H9 (cell line): Measurements from ENCODE around the gene KAT6B. TPM values are rescaled to one million over a fixed set of nuclear protein-coding genes. Genes with fewer than 3 reads are reported as not detected.

ENCODE experiments used
- DNase-seq: peaks from one replicate; pipeline ENCODE4 v3.0.0-alpha.2; 2017
- H2AFZ ChIP-seq: one replicate; pipeline ENCODE4 v1.6.1; 2013; ENCODE audit warnings: mild to moderate bottlenecking, low read length, control low read depth, moderate library complexity
- H2AK5ac ChIP-seq: 2 replicates; pipeline ENCODE4 v1.6.1; 2013; ENCODE audit warnings: low read length, control low read depth, mixed read lengths; ENCODE audit not compliant: insufficient read length
- H2BK120ac ChIP-seq: one replicate; pipeline ENCODE4 v1.6.1; 2013; ENCODE audit warnings: low read depth, mild to moderate bottlenecking, low read length, control low read depth, inconsistent platforms; ENCODE audit not compliant: poor library complexity, severe bottlenecking
- H2BK12ac ChIP-seq: 2 replicates; pipeline ENCODE4 v1.6.1; 2013; ENCODE audit warnings: low read length, control low read depth, mixed read lengths, low read depth; ENCODE audit not compliant: insufficient read length
- H2BK15ac ChIP-seq: 2 replicates; pipeline ENCODE4 v1.6.1; 2013; ENCODE audit warnings: low read depth, low read length, control low read depth
- H2BK20ac ChIP-seq: one replicate; pipeline ENCODE4 v1.6.1; 2013; ENCODE audit warnings: low read depth, mild to moderate bottlenecking, low read length, control low read depth, inconsistent platforms; ENCODE audit not compliant: poor library complexity, severe bottlenecking
- H2BK5ac ChIP-seq: 2 replicates; pipeline ENCODE4 v1.6.1; 2013; ENCODE audit warnings: low read length, control low read depth, mixed read lengths; ENCODE audit not compliant: insufficient read length
- H3K14ac ChIP-seq: 2 replicates; pipeline ENCODE4 v1.6.1; 2013; ENCODE audit warnings: low read length, control low read depth; ENCODE audit not compliant: insufficient read depth
- H3K18ac ChIP-seq: 2 replicates; pipeline ENCODE4 v1.6.1; 2013; ENCODE audit warnings: low read depth, mild to moderate bottlenecking, mixed read lengths, low read length, control low read depth; ENCODE audit not compliant: insufficient read length
- H3K23ac ChIP-seq: 2 replicates; pipeline ENCODE4 v1.6.1; 2013; ENCODE audit warnings: low read length, control low read depth, mixed read lengths, low read depth; ENCODE audit not compliant: insufficient read length
- H3K23me2 ChIP-seq: 2 replicates; pipeline ENCODE4 v1.6.1; 2013; ENCODE audit warnings: low read depth, mild to moderate bottlenecking, mixed read lengths, low read length, control low read depth; ENCODE audit not compliant: insufficient read length, poor library complexity, severe bottlenecking
- H3K27ac ChIP-seq: 2 replicates; pipeline ENCODE4 v1.5.1; 2013; ENCODE audit warnings: low read length, control low read depth, mixed read lengths, low read depth; ENCODE audit not compliant: insufficient read length
- H3K27me3 ChIP-seq: 2 replicates; pipeline ENCODE4 v1.6.1; 2013; ENCODE audit warnings: low read length, control low read depth, inconsistent platforms; ENCODE audit not compliant: insufficient read depth
- H3K4ac ChIP-seq: 2 replicates; pipeline ENCODE4 v1.6.1; 2013; ENCODE audit warnings: low read depth, mild to moderate bottlenecking, control low read depth, inconsistent platforms, low read length, moderate library complexity
- H3K4me1 ChIP-seq: 2 replicates; pipeline ENCODE4 v1.6.1; 2013; ENCODE audit warnings: low read length, control low read depth, inconsistent platforms; ENCODE audit not compliant: insufficient read depth
- H3K4me2 ChIP-seq: 2 replicates; pipeline ENCODE4 v1.6.1; 2013; ENCODE audit warnings: low read length, control low read depth, mixed read lengths; ENCODE audit not compliant: insufficient read length, insufficient read depth
- H3K56ac ChIP-seq: 2 replicates; pipeline ENCODE4 v1.6.1; 2013; ENCODE audit warnings: low read depth, mild to moderate bottlenecking, mixed read lengths, low read length, control low read depth; ENCODE audit not compliant: insufficient read length
- H3K79me1 ChIP-seq: 2 replicates; pipeline ENCODE4 v1.6.1; 2013; ENCODE audit warnings: low read depth, mild to moderate bottlenecking, moderate library complexity, low read length, control low read depth, inconsistent platforms; ENCODE audit not compliant: insufficient read depth, poor library complexity, severe bottlenecking
- H3K79me2 ChIP-seq: 2 replicates; pipeline ENCODE4 v1.6.1; 2013; ENCODE audit warnings: low read length, control low read depth, inconsistent platforms; ENCODE audit not compliant: insufficient read depth
- H3K9ac ChIP-seq: 2 replicates; pipeline ENCODE4 v1.6.1; 2013; ENCODE audit warnings: low read length, control low read depth, mixed read lengths; ENCODE audit not compliant: insufficient read length; ENCODE audit errors: extremely low read depth
- H3K9me3 ChIP-seq: one replicate; pipeline ENCODE4 v1.6.1; 2013; ENCODE audit warnings: low read depth, low read length, inconsistent platforms; ENCODE audit not compliant: control insufficient read depth
- H3T11ph ChIP-seq: one replicate; pipeline ENCODE4 v1.6.1; 2013; ENCODE audit warnings: mild to moderate bottlenecking, low read length, control low read depth, inconsistent platforms
- H4K20me1 ChIP-seq: one replicate; pipeline ENCODE4 v1.6.1; 2013; ENCODE audit not compliant: control insufficient read depth, insufficient read length, insufficient read depth
- H4K5ac ChIP-seq: 2 replicates; pipeline ENCODE4 v1.6.1; 2013; ENCODE audit warnings: low read depth, mild to moderate bottlenecking, mixed read lengths, low read length, control low read depth; ENCODE audit not compliant: insufficient read length
- H4K8ac ChIP-seq: replicated peaks from 2 replicates; pipeline ENCODE4 v1.6.1; 2013; ENCODE audit warnings: low read length, control low read depth, mixed read lengths, low read depth; ENCODE audit not compliant: insufficient read length
- H4K91ac ChIP-seq: 2 replicates; pipeline ENCODE4 v1.6.1; 2013; ENCODE audit warnings: low read depth, mild to moderate bottlenecking, moderate library complexity, mixed read lengths, low read length, control low read depth; ENCODE audit not compliant: insufficient read length
- H3K27ac Mint-ChIP-seq, 3 experiments: 2 replicates in 2 of 3; 3 replicates in 1 of 3; pipeline ENCODE4 v1.8.0; 2020 to 2021; ENCODE audit warnings: mixed read lengths in 3 of 3, mild to moderate bottlenecking in 1 of 3, moderate library complexity in 1 of 3
- H3K27me3 Mint-ChIP-seq: 2 replicates; pipeline ENCODE4 v1.8.0; 2021; ENCODE audit warnings: low read depth, mild to moderate bottlenecking, moderate library complexity, mixed read lengths
- H3K36me3 Mint-ChIP-seq, 3 experiments: 2 replicates in 2 of 3; 3 replicates in 1 of 3; pipeline ENCODE4 v1.8.0; 2020 to 2021; ENCODE audit warnings: low read depth in 3 of 3, mixed read lengths in 3 of 3; ENCODE audit not compliant: insufficient read depth in 1 of 3
- H3K4me1 Mint-ChIP-seq, 2 experiments: 2 replicates each; pipeline ENCODE4 v1.8.0; 2020; ENCODE audit warnings: mixed read lengths in 2 of 2
- H3K4me3 Mint-ChIP-seq, 2 experiments: 2 replicates in 1 of 2; 3 replicates in 1 of 2; pipeline ENCODE4 v1.8.0; 2020 to 2021; ENCODE audit warnings: mild to moderate bottlenecking in 2 of 2, mixed read lengths in 2 of 2, moderate library complexity in 1 of 2
- H3K9me3 Mint-ChIP-seq, 2 experiments: 2 replicates in 1 of 2; 3 replicates in 1 of 2; pipeline ENCODE4 v1.8.0; 2020; ENCODE audit warnings: mild to moderate bottlenecking in 2 of 2, mixed read lengths in 2 of 2, moderate library complexity in 1 of 2
- WGBS: extraction: QIAGEN DNeasy Blood & Tissue Kit; methylation state at CpG from one replicate; pipeline ENCODE4 v1.1.7; 2013; ENCODE audit warnings: missing lambda C conversion rate, low lambda C conversion rate, mixed read lengths; ENCODE audit not compliant: insufficient read length; ENCODE audit errors: extremely low coverage; 5-methylcytosine and 5-hydroxymethylcytosine counted together
- total RNA-seq: library from RNA; stranded (reverse); gene quantifications from 2 replicates; pipeline ENCODE4 v1.2.1, GENCODE V29; 2021
- TF ChIP-seq, protein P1 (sequence below): fragments of 200-600 bp; sonication (generic); conservative IDR thresholded peaks from 3 replicates; pipeline ENCODE4 v1.8.0; 2021; ENCODE audit warnings: antibody characterized with exemption, mild to moderate bottlenecking

KAT6B gene
- total RNA-seq, 1 experiment from 2014 or later: 34.2 TPM

- no peaks in the 10 kb centered on the region for H3K27me3 ChIP-seq
These were observed 211.9 kb downstream of the KAT6B start for GRCh38 chr10:75038335-75038734.

More at GRCh38 chr10:75038335-75038734, 211.9 kb downstream of the KAT6B start:
- Mint-ChIP-seq H3K4me1 (peaks cover 7% of the 10 kb centered on the region in 2 experiments; a peak in 2 of 4 replicates), H3K9me3 (no peaks in the 10 kb centered on the region), H3K27me3 (no peaks in the 10 kb centered on the region), H3K36me3 (no peaks in the 10 kb centered on the region), H3K4me3 (no peak overlapping the region), H3K27ac (no peak overlapping the region)
- Histone ChIP-seq H3K79me1 (no peaks in the 10 kb centered on the region), H2BK120ac (no peak overlapping the region), H3K4me1 (no peaks in the 10 kb centered on the region), H2BK12ac (no peak overlapping the region), H3K9me3 (no peaks in the 10 kb centered on the region), H3K9ac (no peak overlapping the region), H3K23me2 (no peaks in the 10 kb centered on the region), H4K20me1 (no peaks in the 10 kb centered on the region), H2BK15ac (no peak overlapping the region), H4K91ac (no peak overlapping the region), H3K4ac (no peak overlapping the region), H3K56ac (no peak overlapping the region), H3K79me2 (no peaks in the 10 kb centered on the region), H3K27ac (no peak overlapping the region), H2BK5ac (no peak overlapping the region), H3K4me2 (no peak overlapping the region), H3K23ac (no peak overlapping the region), H3T11ph (no peak overlapping the region), H3K14ac (no peak overlapping the region), H2BK20ac (no peak overlapping the region), H2AK5ac (no peak overlapping the region), H3K18ac (no peak overlapping the region), H2AFZ (no peak overlapping the region), H4K8ac (no peak overlapping the region), H4K5ac (no peak overlapping the region)
- TF ChIP-seq, protein P1, sequence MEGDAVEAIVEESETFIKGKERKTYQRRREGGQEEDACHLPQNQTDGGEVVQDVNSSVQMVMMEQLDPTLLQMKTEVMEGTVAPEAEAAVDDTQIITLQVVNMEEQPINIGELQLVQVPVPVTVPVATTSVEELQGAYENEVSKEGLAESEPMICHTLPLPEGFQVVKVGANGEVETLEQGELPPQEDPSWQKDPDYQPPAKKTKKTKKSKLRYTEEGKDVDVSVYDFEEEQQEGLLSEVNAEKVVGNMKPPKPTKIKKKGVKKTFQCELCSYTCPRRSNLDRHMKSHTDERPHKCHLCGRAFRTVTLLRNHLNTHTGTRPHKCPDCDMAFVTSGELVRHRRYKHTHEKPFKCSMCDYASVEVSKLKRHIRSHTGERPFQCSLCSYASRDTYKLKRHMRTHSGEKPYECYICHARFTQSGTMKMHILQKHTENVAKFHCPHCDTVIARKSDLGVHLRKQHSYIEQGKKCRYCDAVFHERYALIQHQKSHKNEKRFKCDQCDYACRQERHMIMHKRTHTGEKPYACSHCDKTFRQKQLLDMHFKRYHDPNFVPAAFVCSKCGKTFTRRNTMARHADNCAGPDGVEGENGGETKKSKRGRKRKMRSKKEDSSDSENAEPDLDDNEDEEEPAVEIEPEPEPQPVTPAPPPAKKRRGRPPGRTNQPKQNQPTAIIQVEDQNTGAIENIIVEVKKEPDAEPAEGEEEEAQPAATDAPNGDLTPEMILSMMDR: no peak
- no CpG with 5 or more reads among the region's 7 CpGs for WGBS
- no peak for DNase-seq
